H1 (cell line): ENCODE results near the gene LDLRAD3. TPM values are rescaled to one million over a fixed set of nuclear protein-coding genes. Genes with fewer than 3 reads are reported as not detected.

Source experiments
- CTCF ChIA-PET: fragments of 300-600 bp; sonication (Branson Sonifier 250); formaldehyde crosslinking; loops from one replicate; lab custom pipeline; 2021; ENCODE audit not compliant: partially characterized antibody; lab: Charles Lee
- POLR2A ChIA-PET: fragments of 300-600 bp; sonication (Branson Sonifier 250); formaldehyde crosslinking; loops from one replicate; lab custom pipeline; 2021; ENCODE audit warnings: inconsistent platforms; ENCODE audit not compliant: partially characterized antibody; lab: Charles Lee
- DNase-seq, 2 experiments: peaks; one replicate each; pipeline versions ENCODE4 v3.0.0 to v3.0.0-alpha.2; 2010 to 2022; ENCODE audit warnings: low spot score in 2 of 2, low read depth in 1 of 2, mixed read lengths in 1 of 2
- FAIRE-seq: peaks from 2 replicates; lab custom pipeline; 2011; peaks lifted over from hg19 to GRCh38; lab: Jason Lieb, UNC
- H2AFZ ChIP-seq: 2 replicates; pipeline ENCODE4 v1.8.1; 2012; ENCODE audit warnings: low read length, inconsistent platforms
- H2AK5ac ChIP-seq: 2 replicates; pipeline ENCODE4 v1.6.1; 2013; ENCODE audit warnings: low read depth, low read length
- H2BK120ac ChIP-seq: replicated peaks from 2 replicates; pipeline ENCODE3; 2013; ENCODE audit warnings: low read depth, low read length, inconsistent platforms
- H2BK12ac ChIP-seq: 2 replicates; pipeline ENCODE4 v1.6.1; 2013; ENCODE audit warnings: low read depth, low read length
- H2BK15ac ChIP-seq: 2 replicates; pipeline ENCODE4 v1.6.1; 2013; ENCODE audit warnings: low read length
- H2BK20ac ChIP-seq: 2 replicates; pipeline ENCODE4 v1.6.1; 2013; ENCODE audit warnings: low read length
- H2BK5ac ChIP-seq: 2 replicates; pipeline ENCODE4 v1.6.1; 2013; ENCODE audit warnings: low read depth, low read length
- H3K14ac ChIP-seq: 2 replicates; pipeline ENCODE4 v1.6.1; 2013; ENCODE audit warnings: inconsistent platforms; ENCODE audit not compliant: insufficient read length
- H3K18ac ChIP-seq: 2 replicates; pipeline ENCODE4 v1.6.1; 2013; ENCODE audit warnings: low read length; ENCODE audit errors: extremely low read depth
- H3K23ac ChIP-seq: 2 replicates; pipeline ENCODE4 v1.6.1; 2013; ENCODE audit warnings: inconsistent platforms; ENCODE audit not compliant: insufficient read length
- H3K23me2 ChIP-seq: 2 replicates; pipeline ENCODE4 v1.6.1; 2013; ENCODE audit warnings: low read depth, low read length
- H3K27ac ChIP-seq: 2 replicates; pipeline ENCODE4 v1.6.1; 2011; ENCODE audit warnings: low read depth, low read length, inconsistent platforms
- H3K27me3 ChIP-seq, 4 experiments: replicated peaks in 1 of 4; 1 replicate in 1 of 4; 2 replicates in 3 of 4; pipeline versions ENCODE4 v1.6.1 to v1.8.1; 2011 to 2013; ENCODE audit warnings: low read length in 3 of 4, mild to moderate bottlenecking in 3 of 4, inconsistent platforms in 2 of 4, mixed read lengths in 2 of 4, moderate library complexity in 1 of 4; ENCODE audit not compliant: control insufficient read depth in 3 of 4, insufficient read depth in 3 of 4; ENCODE audit errors: extremely low read depth in 1 of 4
- H3K36me3 ChIP-seq, 4 experiments: 2 replicates each; pipeline versions ENCODE4 v1.6.1 to v1.8.1; 2011 to 2013; ENCODE audit warnings: mild to moderate bottlenecking in 4 of 4, low read length in 3 of 4, moderate library complexity in 2 of 4, control low read depth in 1 of 4, inconsistent platforms in 1 of 4; ENCODE audit not compliant: insufficient read depth in 4 of 4, control insufficient read depth in 2 of 4
- H3K4ac ChIP-seq: replicated peaks from 2 replicates; pipeline ENCODE3; 2013; ENCODE audit warnings: low read length, low read depth, mixed read lengths, inconsistent platforms; ENCODE audit not compliant: insufficient read length
- H3K4me1 ChIP-seq, 4 experiments: replicated peaks in 1 of 4; 1 replicate in 1 of 4; 2 replicates in 3 of 4; pipeline versions ENCODE4 v1.6.1 to v1.8.1; 2011 to 2013; ENCODE audit warnings: low read length in 3 of 4, inconsistent platforms in 2 of 4, mixed read lengths in 1 of 4; ENCODE audit not compliant: insufficient read depth in 4 of 4, control insufficient read depth in 3 of 4
- H3K4me2 ChIP-seq, 2 experiments: 2 replicates each; pipeline versions ENCODE4 v1.6.1 to v1.8.1; 2011 to 2013; ENCODE audit warnings: low read depth in 2 of 2, low read length in 2 of 2, control low read depth in 1 of 2, inconsistent platforms in 1 of 2, mild to moderate bottlenecking in 1 of 2; ENCODE audit not compliant: insufficient read depth in 1 of 2
- H3K4me3 ChIP-seq, 4 experiments: fragments of 200-600, 300-600 bp in 1 of 4; sonication (generic), shearing (Covaris generic), sonication (Bioruptor Twin) in 1 of 4; 2 replicates each; pipeline versions ENCODE4 v1.5.1 to v1.8.1; 2011 to 2016; ENCODE audit warnings: low read length in 4 of 4, low read depth in 3 of 4, control low read depth in 2 of 4, inconsistent platforms in 2 of 4, mild to moderate bottlenecking in 2 of 4, mixed read lengths in 1 of 4, moderate library complexity in 1 of 4; ENCODE audit not compliant: insufficient read depth in 2 of 4; ENCODE audit errors: extremely low read depth in 1 of 4
- H3K56ac ChIP-seq: replicated peaks from 2 replicates; pipeline ENCODE3; 2013; ENCODE audit warnings: low read depth, mild to moderate bottlenecking, mixed read lengths, low read length, inconsistent platforms; ENCODE audit not compliant: insufficient read length
- H3K79me1 ChIP-seq: 2 replicates; pipeline ENCODE4 v1.6.1; 2013; ENCODE audit warnings: low read depth, low read length, control low read depth
- H3K79me2 ChIP-seq, 2 experiments: 2 replicates each; pipeline versions ENCODE4 v1.6.1 to v1.8.1; 2012 to 2013; ENCODE audit warnings: low read length in 2 of 2, mild to moderate bottlenecking in 2 of 2, inconsistent platforms in 1 of 2; ENCODE audit not compliant: insufficient read depth in 2 of 2, control insufficient read depth in 1 of 2
- H3K9ac ChIP-seq, 4 experiments: replicated peaks in 1 of 4; 1 replicate in 1 of 4; 2 replicates in 3 of 4; pipeline versions ENCODE4 v1.6.1 to v1.8.1; 2011 to 2013; ENCODE audit warnings: low read depth in 3 of 4, low read length in 3 of 4, control low read depth in 2 of 4, mild to moderate bottlenecking in 2 of 4, moderate library complexity in 2 of 4, inconsistent platforms in 1 of 4; ENCODE audit errors: extremely low read depth in 1 of 4
- H3K9me3 ChIP-seq, 2 experiments: 2 replicates each; pipeline versions ENCODE4 v1.6.1 to v1.8.1; 2012 to 2013; ENCODE audit warnings: mild to moderate bottlenecking in 2 of 2, moderate library complexity in 2 of 2, control low read depth in 1 of 2, inconsistent platforms in 1 of 2, low read depth in 1 of 2, low read length in 1 of 2, mixed read lengths in 1 of 2; ENCODE audit not compliant: insufficient read depth in 2 of 2
- H4K20me1 ChIP-seq, 2 experiments: replicated peaks in 1 of 2; 2 replicates each; pipeline versions ENCODE3 to v1.8.1; 2011 to 2013; ENCODE audit warnings: inconsistent platforms in 2 of 2, low read length in 2 of 2, mild to moderate bottlenecking in 1 of 2; ENCODE audit not compliant: insufficient read depth in 2 of 2, control insufficient read depth in 1 of 2
- H4K5ac ChIP-seq: 2 replicates; pipeline ENCODE4 v1.6.1; 2013; ENCODE audit warnings: low read length, low read depth, mixed read lengths, inconsistent platforms; ENCODE audit not compliant: insufficient read length
- H4K8ac ChIP-seq: 2 replicates; pipeline ENCODE4 v1.8.0; 2013; ENCODE audit warnings: mild to moderate bottlenecking, moderate library complexity, low read length, inconsistent platforms; ENCODE audit not compliant: insufficient read depth; ENCODE audit errors: extremely low read depth
- H4K91ac ChIP-seq: replicated peaks from 2 replicates; pipeline ENCODE3; 2013; ENCODE audit warnings: low read length, mixed read lengths, inconsistent platforms; ENCODE audit not compliant: insufficient read length
- JUN ChIP-seq: IDR thresholded peaks from 2 replicates; pipeline ENCODE4 v1.6.1; 2011; ENCODE audit warnings: low read depth, mild to moderate bottlenecking, improper control_type of control experiment, low read length
- WGBS, 2 experiments: shearing (Covaris generic) in 1 of 2; methylation state at CpG; one replicate each; pipeline versions ENCODE4 v1.1.6 to v1.1.7; 2013 to 2015; ENCODE audit warnings: low lambda C conversion rate in 2 of 2, mixed read lengths in 2 of 2, inconsistent platforms in 1 of 2, low coverage in 1 of 2, missing lambda C conversion rate in 1 of 2; ENCODE audit not compliant: insufficient replicate concordance in 2 of 2, insufficient coverage in 1 of 2, insufficient read length in 1 of 2; ENCODE audit errors: extremely low coverage in 1 of 2, missing lambda C conversion rate in 1 of 2; 5-methylcytosine and 5-hydroxymethylcytosine counted together
- polyA plus RNA-seq, 7 experiments: library from polyadenylated mRNA; depleted of rRNA in 3 of 7; stranded (reverse) in 5 of 7; unstranded in 2 of 7; fragments of >200 nt in 5 of 7; fragments of 200-250 nt in 2 of 7; gene quantifications; 1 replicate in 5 of 7; 2 replicates in 1 of 7; 4 replicates in 1 of 7; pipeline versions ENCODE4 v1.2.1 to v1.2.3, GENCODE V29; 2011 to 2013; ENCODE audit warnings: missing spikeins in 2 of 7, mixed read lengths in 2 of 7
- total RNA-seq: library from RNA; stranded (reverse); fragmentation: NEBNext Ultra II Directional; extraction: Animal tissue kit (Norgen Biotek cat#: 25700); gene quantifications from 2 replicates; pipeline ENCODE4 v1.2.1, GENCODE V29; 2021

Gene LDLRAD3
- total and polyA plus RNA-seq, 2 of the 8 experiments (the other 6 are each of a cell fraction or from before 2014, with no cell fraction given), result 18.6 to 22.8 TPM

- H2BK120ac ChIP-seq, result peak overlapping the region; percentile 86
- peaks cover 0 to 8% of the 10 kb centered on the region in 2 experiments; a peak in 1 of 4 replicates for H3K79me2 ChIP-seq
- H3K4ac ChIP-seq, result no peak overlapping the region
- H3K9ac ChIP-seq, result no peak overlapping the region
- peak overlapping the region; percentile 71 for H4K91ac ChIP-seq
- H3K18ac ChIP-seq, result no peak overlapping the region; the same call in 1 of the 2 replicates
- no peak overlapping the region for H3K27ac ChIP-seq
- H2BK20ac ChIP-seq, result peak overlapping the region; percentile 86; the same call in 1 of the 2 replicates
- no peak for DNase-seq
- no peak for FAIRE-seq
- H3K27me3 ChIP-seq, result no peaks in the 10 kb centered on the region
- POLR2A ChIA-PET, result interaction anchor here (0.7 to 0.9 kb wide), 2 partner anchors 35 to 66 kb away, joined by 3 read pairs; no protein-coding TSS in a partner anchor
- H3K23ac ChIP-seq, result no peak overlapping the region
- no peak overlapping the region for H3K4me2 ChIP-seq
- 0 out of 2 replicates have a peak overlapping the region, but pooled peaks have one; percentile 65 for H2AK5ac ChIP-seq
- no peak overlapping the region for H2BK15ac ChIP-seq
- H3K23me2 ChIP-seq, result no peaks in the 10 kb centered on the region; the same call in 1 of the 2 replicates
- H3K9me3 ChIP-seq, result 0 out of 4 replicates have a peak, but pooled peaks cover 0 to 3% of the 10 kb centered on the region in 2 experiments
- H3K4me3 ChIP-seq, result no peak overlapping the region
- H3K56ac ChIP-seq, result no peak overlapping the region
- H3K4me1 ChIP-seq, result peaks cover 19 to 44% (median 35%) of the 10 kb centered on the region in 4 experiments
- no peak overlapping the region for H3K14ac ChIP-seq
- H4K20me1 ChIP-seq, result no peaks in the 10 kb centered on the region
- no peaks in the 10 kb centered on the region for H3K79me1 ChIP-seq
- peaks cover 0 to 9% (median 2%) of the 10 kb centered on the region in 4 experiments; a peak in 2 of 8 replicates for H3K36me3 ChIP-seq
- H2BK12ac ChIP-seq, result peak overlapping the region; percentile 62; the same call in 1 of the 2 replicates
- no peak overlapping the region for H2AFZ ChIP-seq
- WGBS, 2 experiments, result 93% methylated on average over 5 of the region's 5 CpGs; no CpG with 5 or more reads in 1 of the 2 experiments
- CTCF ChIA-PET, result interaction anchor here (0.6 to 2.4 kb wide), 5 partner anchors 8 to 24 kb away, joined by 3 to 7 read pairs (median 3); no protein-coding TSS in a partner anchor
- peak overlapping the region; percentile 11 for H4K5ac ChIP-seq
- H2BK5ac ChIP-seq, result no peak overlapping the region; the same call in 1 of the 2 replicates
- no peak overlapping the region for H4K8ac ChIP-seq
- TF ChIP-seq JUN, result no peak
Measured at GRCh38 chr11:36107547-36107946, 163.7 kb downstream of the LDLRAD3 start.
